Loucy (cell line): Measurements from ENCODE around the gene EXTL2.

Experiments used
- CTCF ChIP-seq: fragments of 200-600 bp; sonication (generic); conservative IDR thresholded peaks from 2 replicates; pipeline ENCODE4 v1.5.1; 2014; ENCODE audit warnings: mild to moderate bottlenecking, antibody characterized with exemption, low read length
- EZH2phosphoT487 ChIP-seq: fragments of 200-600 bp; IDR thresholded peaks from 2 replicates; pipeline ENCODE4 v1.6.1; 2018; ENCODE audit warnings: antibody characterized with exemption, mild to moderate bottlenecking, moderate library complexity, borderline replicate concordance

GRCh38 chr1:100943533-100943932, 48.9 kb upstream of the EXTL2 start:
- no peak for TF ChIP-seq CTCF
- no peak for TF ChIP-seq EZH2phosphoT487
